Vagina (tissue), 2 donors: ENCODE data around the gene TENM4.

Experiments
- POLR2A ChIP-seq, 2 donors: fragments of 450-650 bp; IDR thresholded peaks; one replicate each; pipeline ENCODE4 v1.6.1; 2017; ENCODE audit warnings: antibody characterized with exemption in 2 of 2, mild to moderate bottlenecking in 2 of 2, moderate library complexity in 2 of 2
- POLR2AphosphoS5 ChIP-seq, 2 donors: sonication (generic); formaldehyde crosslinking; IDR thresholded peaks; one replicate each; pipeline ENCODE4 v1.9.0; 2017; ENCODE audit warnings: antibody characterized with exemption in 2 of 2, mild to moderate bottlenecking in 2 of 2, low read depth in 1 of 2; ENCODE audit not compliant: insufficient read depth in 1 of 2
- TF ChIP-seq, protein P1 (sequence below), 3 experiments: fragments of 450-650 bp in 2 of 3; fragments of 200-600 bp in 1 of 3; sonication (generic) in 1 of 3; IDR thresholded peaks; one replicate each; pipeline ENCODE4 v1.5.1; 2017 to 2019; ENCODE audit warnings: antibody characterized with exemption in 3 of 3, mild to moderate bottlenecking in 2 of 3, moderate library complexity in 2 of 3

DNA sequence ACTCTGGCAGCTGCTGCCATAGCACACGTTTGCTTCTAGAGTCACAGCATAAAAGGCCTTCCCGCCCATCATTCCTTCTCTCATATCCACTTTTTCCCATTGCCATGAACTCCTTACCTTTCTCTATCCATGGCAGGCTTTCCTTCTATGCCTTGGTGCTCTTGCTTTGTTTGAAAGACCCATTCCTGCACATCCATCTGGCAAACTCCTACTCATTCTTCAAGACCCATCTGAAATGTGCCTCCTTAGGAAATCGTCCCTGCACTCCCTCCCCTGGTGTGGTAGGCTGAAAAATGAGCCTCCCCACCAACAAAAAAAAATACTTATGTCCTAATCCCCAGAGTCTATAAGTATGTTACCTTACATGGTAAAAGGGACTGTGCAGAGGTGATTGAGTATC, 100.3 kb downstream of the TENM4 start:
- TF ChIP-seq, protein P1, sequence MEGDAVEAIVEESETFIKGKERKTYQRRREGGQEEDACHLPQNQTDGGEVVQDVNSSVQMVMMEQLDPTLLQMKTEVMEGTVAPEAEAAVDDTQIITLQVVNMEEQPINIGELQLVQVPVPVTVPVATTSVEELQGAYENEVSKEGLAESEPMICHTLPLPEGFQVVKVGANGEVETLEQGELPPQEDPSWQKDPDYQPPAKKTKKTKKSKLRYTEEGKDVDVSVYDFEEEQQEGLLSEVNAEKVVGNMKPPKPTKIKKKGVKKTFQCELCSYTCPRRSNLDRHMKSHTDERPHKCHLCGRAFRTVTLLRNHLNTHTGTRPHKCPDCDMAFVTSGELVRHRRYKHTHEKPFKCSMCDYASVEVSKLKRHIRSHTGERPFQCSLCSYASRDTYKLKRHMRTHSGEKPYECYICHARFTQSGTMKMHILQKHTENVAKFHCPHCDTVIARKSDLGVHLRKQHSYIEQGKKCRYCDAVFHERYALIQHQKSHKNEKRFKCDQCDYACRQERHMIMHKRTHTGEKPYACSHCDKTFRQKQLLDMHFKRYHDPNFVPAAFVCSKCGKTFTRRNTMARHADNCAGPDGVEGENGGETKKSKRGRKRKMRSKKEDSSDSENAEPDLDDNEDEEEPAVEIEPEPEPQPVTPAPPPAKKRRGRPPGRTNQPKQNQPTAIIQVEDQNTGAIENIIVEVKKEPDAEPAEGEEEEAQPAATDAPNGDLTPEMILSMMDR (IDR thresholded peaks at IDR 0.05): no peak
- TF ChIP-seq POLR2AphosphoS5 (IDR thresholded peaks at IDR 0.05; ENCODE audit: insufficient read depth in 1 of 2, low read depth in 1 of 2) (no peak), POLR2A (IDR thresholded peaks at IDR 0.05) (no peak)
